ENCODE measurements around the gene TMED9. TPM values are rescaled to one million over a fixed set of nuclear protein-coding genes. Genes with fewer than 3 reads are reported as not detected.

TMED9 gene
- total RNA-seq, 1 donor from 2014 or later, result 78.4 TPM

DNA sequence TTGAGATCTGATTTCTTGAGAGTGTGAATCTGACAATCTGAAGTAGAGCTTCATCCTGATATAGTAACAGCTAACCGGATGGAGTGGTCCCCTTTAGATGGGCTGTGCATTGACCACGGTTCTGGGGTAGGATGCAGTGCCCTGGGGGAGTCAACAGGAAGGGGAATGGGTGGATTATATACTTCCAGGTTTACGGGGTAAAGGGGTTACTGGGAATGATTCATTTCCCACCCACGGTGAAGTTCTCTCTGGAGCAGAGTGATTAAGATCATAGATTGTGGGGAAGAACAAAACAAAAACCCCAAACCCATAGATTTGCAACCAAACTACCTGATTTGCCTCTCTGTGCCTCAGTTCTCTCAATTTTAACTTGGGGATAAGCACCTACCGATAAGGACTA is 6.5 kb downstream of the TMED9 start:
- Mint-ChIP-seq H3K4me1 (peaks cover 30% of the 10 kb centered on the region), H3K27ac (no peak overlapping the region), H3K4me3 (peak overlapping the region; percentile 79), H3K27me3 (no peaks in the 10 kb centered on the region), H3K36me3 (ENCODE audit: low read depth) (peaks cover 40% of the 10 kb centered on the region), H3K9me3 (no peaks in the 10 kb centered on the region)
- TF ChIP-seq, protein P1, sequence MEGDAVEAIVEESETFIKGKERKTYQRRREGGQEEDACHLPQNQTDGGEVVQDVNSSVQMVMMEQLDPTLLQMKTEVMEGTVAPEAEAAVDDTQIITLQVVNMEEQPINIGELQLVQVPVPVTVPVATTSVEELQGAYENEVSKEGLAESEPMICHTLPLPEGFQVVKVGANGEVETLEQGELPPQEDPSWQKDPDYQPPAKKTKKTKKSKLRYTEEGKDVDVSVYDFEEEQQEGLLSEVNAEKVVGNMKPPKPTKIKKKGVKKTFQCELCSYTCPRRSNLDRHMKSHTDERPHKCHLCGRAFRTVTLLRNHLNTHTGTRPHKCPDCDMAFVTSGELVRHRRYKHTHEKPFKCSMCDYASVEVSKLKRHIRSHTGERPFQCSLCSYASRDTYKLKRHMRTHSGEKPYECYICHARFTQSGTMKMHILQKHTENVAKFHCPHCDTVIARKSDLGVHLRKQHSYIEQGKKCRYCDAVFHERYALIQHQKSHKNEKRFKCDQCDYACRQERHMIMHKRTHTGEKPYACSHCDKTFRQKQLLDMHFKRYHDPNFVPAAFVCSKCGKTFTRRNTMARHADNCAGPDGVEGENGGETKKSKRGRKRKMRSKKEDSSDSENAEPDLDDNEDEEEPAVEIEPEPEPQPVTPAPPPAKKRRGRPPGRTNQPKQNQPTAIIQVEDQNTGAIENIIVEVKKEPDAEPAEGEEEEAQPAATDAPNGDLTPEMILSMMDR (IDR thresholded peaks at IDR 0.05), result no peak
- DNase-seq, result no peak
- intact Hi-C loops (cut with micrococcal nuclease), result loop anchor here (10.0 kb wide), 1 partner anchor 204 kb away; no protein-coding TSS in a partner anchor
- POLR2A ChIA-PET, result interaction anchor here (0.6 to 3.4 kb wide), 4 partner anchors 9 to 246 kb away, joined by 3 to 28 read pairs (median 10); partner anchors contain the start of genes DOK3 and LMAN2
- no peak for ATAC-seq (ENCODE audit: low read depth)
- CTCF ChIA-PET, result interaction anchor here (1.5 kb wide), 1 partner anchor 9 kb away, joined by 7 read pairs; no protein-coding TSS in a partner anchor

DNA sequence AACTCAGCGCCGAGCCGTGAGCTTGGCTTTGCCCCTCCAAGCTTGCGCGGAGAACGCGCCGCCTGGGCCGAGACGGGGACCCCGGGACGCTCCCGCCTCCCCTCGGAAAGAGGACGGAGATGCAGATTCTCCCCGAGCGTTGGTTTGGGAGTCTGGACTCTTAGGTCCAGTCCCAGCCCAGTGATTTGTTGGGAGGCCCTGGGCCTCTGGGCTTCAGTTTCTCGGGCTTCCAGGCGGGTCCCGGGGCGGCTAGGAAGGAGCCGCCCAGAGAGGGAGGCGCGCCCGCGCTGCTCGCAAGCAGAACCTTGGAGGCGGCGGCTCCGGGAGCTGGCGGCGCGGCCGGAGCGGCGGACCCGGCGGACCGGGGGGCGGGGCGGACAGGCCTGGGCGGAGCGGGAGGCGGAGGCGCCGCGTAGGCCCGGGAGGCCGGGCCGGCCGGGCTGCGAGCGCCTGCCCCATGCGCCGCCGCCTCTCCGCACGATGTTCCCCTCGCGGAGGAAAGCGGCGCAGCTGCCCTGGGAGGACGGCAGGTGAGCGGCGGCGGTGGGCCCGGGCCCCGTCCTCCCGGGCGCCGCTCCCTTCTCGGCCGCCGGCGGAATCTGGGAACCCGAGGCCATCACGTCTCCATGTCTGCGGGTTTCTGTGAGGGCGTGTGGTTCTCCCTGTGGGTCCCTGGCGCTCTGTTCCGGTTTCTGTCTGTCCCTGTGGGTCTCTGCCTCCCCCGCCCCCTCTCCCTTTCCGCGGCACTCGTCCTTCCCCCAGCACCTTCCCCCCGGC is 7.9 kb downstream of the TMED9 start, which contains the start of gene B4GALT7:
B4GALT7 (plus strand) TSS at position 402 of the 777 bp plus-strand sequence; CDS start at position 481, 79 bp downstream.
- peak; percentile 89 for ATAC-seq (ENCODE audit: low read depth)
- Mint-ChIP-seq H3K27ac (peak within 1 kb of the TSS; percentile 93), H3K9me3 (no peaks in the 10 kb centered on the region), H3K4me1 (peaks cover 28% of the 10 kb centered on the region), H3K36me3 (ENCODE audit: low read depth) (peaks cover 31% of the 10 kb centered on the region), H3K27me3 (no peaks in the 10 kb centered on the region), H3K4me3 (peak within 1 kb of the TSS; percentile 91)
- intact Hi-C loops (cut with micrococcal nuclease), result loop anchor here (1.0 to 10.0 kb wide), 5 partner anchors 8 to 555 kb away; partner anchors contain the start of genes FAM193B, LMAN2, NHP2 and TMED9
- ChIA-PET POLR2A (interaction anchor here (0.7 to 3.4 kb wide), 10 partner anchors 8 to 1062 kb away, joined by 3 to 28 read pairs (median 3); partner anchors contain the start of genes DOK3, GRK6, LMAN2 and TMED9), CTCF (interaction anchor here (1.1 to 1.7 kb wide), 3 partner anchors 10 to 142 kb away, joined by 3 to 4 read pairs (median 3); partner anchors contain the start of gene DOK3)
- TF ChIP-seq, protein P1 (IDR thresholded peaks at IDR 0.05), result no peak
- DNase-seq, result peak; percentile 75

DNA sequence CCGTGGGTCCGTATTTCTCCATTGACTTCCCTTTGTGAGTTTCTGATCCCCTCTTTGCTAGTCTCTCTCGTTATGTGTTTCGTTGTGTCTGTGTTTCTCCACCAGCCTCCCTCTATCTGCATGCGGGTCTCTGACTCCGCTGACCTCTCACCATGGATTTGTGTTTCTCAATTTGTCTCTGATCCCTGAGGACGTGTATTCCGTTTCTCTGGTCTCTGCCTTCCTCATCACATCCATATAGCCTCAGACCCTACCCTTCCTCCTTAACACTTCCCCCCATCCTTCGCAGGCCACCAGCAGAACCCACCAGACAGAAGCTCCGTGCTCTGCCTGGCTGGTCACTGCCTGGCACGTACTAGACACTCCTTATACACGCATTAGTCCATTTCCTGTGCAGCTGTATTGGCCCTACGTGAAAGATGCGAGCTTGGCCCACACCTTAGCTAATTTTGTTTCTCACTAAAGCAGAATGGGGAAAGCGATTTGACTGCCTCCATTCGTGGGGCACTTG is 8.6 kb downstream of the TMED9 start:
- Mint-ChIP-seq H3K4me3 (peak overlapping the region; percentile 91), H3K27ac (peak overlapping the region; percentile 93), H3K9me3 (no peaks in the 10 kb centered on the region), H3K4me1 (peaks cover 28% of the 10 kb centered on the region), H3K27me3 (no peaks in the 10 kb centered on the region), H3K36me3 (ENCODE audit: low read depth) (peaks cover 26% of the 10 kb centered on the region)
- TF ChIP-seq, protein P1 (IDR thresholded peaks at IDR 0.05), result no peak
- ChIA-PET CTCF (interaction anchor here (1.1 to 1.7 kb wide), 3 partner anchors 9 to 143 kb away, joined by 3 to 4 read pairs (median 3); partner anchors contain the start of gene DOK3), POLR2A (interaction anchor here (0.5 to 3.4 kb wide), 9 partner anchors 9 to 1063 kb away, joined by 3 to 28 read pairs (median 3); partner anchors contain the start of genes DOK3, GRK6, LMAN2 and TMED9)
- ATAC-seq (ENCODE audit: low read depth), result peak; percentile 22
- no peak for DNase-seq
- intact Hi-C loops (cut with micrococcal nuclease), result loop anchor here (1.0 to 10.0 kb wide), 4 partner anchors 8 to 554 kb away; partner anchors contain the start of genes FAM193B, LMAN2, NHP2 and TMED9

DNA sequence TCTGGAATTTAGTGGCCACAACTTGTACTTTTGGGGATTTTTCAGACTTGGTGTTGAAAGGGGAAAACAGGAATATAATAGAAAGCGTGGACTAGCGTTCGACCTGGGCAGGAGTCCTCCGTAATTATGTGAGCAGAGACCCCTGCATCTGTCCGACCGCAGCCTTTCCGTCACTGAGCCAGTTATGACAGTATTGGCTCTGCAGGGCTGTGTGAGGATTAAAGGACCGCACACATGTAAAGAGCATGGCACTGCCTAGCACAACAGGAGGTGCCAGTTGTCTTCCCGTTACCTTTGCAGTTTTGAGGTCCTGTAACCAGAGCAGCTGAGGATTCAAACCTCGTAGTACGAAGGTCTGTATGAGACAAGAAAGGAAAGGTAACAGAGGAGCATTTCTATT is 9.1 kb downstream of the TMED9 start:
- H3K9me3 Mint-ChIP-seq, result no peaks in the 10 kb centered on the region
- ChIA-PET POLR2A (interaction anchor here (0.5 to 3.4 kb wide), 7 partner anchors 9 to 1063 kb away, joined by 3 to 28 read pairs (median 3); partner anchors contain the start of genes DOK3, LMAN2 and TMED9), CTCF (interaction anchor here (1.1 kb wide), 1 partner anchor 144 kb away, joined by 3 read pairs; no protein-coding TSS in a partner anchor)
- no peaks in the 10 kb centered on the region for H3K27me3 Mint-ChIP-seq
- no peak for DNase-seq
- H3K4me1 Mint-ChIP-seq, result peaks cover 29% of the 10 kb centered on the region
- TF ChIP-seq, protein P1 (IDR thresholded peaks at IDR 0.05), result no peak
- intact Hi-C loops (cut with micrococcal nuclease), result loop anchor here (2.0 to 10.0 kb wide), 3 partner anchors 46 to 554 kb away; partner anchors contain the start of genes FAM193B, LMAN2 and NHP2
- H3K36me3 Mint-ChIP-seq (ENCODE audit: low read depth), result peaks cover 22% of the 10 kb centered on the region
- H3K4me3 Mint-ChIP-seq, result peak overlapping the region; percentile 91
- H3K27ac Mint-ChIP-seq, result peak overlapping the region; percentile 93
- no peak for ATAC-seq (ENCODE audit: low read depth)

Data from activated B cell treated with CpG ODN at 0.5 μM for 24 hours (primary cell).